VCaP (cell line): ENCODE measurements around the gene CEACAM7.
A peak's percentile ranks its signal among the peaks of the same experiment; 100 is the strongest.

Experiments used
- H3K27ac ChIP-seq: fragments of 450-650 bp; 2 replicates; pipeline ENCODE4 v1.5.1; 2017
- TF ChIP-seq, protein P1 (sequence below): fragments of 450-650 bp; conservative IDR thresholded peaks from 2 replicates; pipeline ENCODE4 v1.5.1; 2017; ENCODE audit warnings: mild to moderate bottlenecking, moderate library complexity

CEACAM7 gene

DNA sequence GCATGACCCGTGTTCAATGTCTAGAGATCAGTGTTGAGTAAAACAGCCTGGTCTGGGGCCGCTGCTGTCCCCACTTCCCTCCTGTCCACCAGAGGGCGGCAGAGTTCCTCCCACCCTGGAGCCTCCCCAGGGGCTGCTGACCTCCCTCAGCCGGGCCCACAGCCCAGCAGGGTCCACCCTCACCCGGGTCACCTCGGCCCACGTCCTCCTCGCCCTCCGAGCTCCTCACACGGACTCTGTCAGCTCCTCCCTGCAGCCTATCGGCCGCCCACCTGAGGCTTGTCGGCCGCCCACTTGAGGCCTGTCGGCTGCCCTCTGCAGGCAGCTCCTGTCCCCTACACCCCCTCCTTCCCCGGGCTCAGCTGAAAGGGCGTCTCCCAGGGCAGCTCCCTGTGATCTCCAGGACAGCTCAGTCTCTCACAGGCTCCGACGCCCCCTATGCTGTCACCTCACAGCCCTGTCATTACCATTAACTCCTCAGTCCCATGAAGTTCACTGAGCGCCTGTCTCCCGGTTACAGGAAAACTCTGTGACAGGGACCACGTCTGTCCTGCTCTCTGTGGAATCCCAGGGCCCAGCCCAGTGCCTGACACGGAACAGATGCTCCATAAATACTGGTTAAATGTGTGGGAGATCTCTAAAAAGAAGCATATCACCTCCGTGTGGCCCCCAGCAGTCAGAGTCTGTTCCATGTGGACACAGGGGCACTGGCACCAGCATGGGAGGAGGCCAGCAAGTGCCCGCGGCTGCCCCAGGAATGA, 18.9 kb upstream of the CEACAM7 start:
- peak overlapping the region; percentile 52; the same call in 1 of the 2 replicates for H3K27ac ChIP-seq
- TF ChIP-seq, protein P1, sequence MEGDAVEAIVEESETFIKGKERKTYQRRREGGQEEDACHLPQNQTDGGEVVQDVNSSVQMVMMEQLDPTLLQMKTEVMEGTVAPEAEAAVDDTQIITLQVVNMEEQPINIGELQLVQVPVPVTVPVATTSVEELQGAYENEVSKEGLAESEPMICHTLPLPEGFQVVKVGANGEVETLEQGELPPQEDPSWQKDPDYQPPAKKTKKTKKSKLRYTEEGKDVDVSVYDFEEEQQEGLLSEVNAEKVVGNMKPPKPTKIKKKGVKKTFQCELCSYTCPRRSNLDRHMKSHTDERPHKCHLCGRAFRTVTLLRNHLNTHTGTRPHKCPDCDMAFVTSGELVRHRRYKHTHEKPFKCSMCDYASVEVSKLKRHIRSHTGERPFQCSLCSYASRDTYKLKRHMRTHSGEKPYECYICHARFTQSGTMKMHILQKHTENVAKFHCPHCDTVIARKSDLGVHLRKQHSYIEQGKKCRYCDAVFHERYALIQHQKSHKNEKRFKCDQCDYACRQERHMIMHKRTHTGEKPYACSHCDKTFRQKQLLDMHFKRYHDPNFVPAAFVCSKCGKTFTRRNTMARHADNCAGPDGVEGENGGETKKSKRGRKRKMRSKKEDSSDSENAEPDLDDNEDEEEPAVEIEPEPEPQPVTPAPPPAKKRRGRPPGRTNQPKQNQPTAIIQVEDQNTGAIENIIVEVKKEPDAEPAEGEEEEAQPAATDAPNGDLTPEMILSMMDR, result peak; percentile 100

- TF ChIP-seq, protein P1, result no peak
- no peak overlapping the region for H3K27ac ChIP-seq
These were observed 17.5 kb upstream of the CEACAM7 start for GRCh38 chr19:41705393-41706174.

DNA sequence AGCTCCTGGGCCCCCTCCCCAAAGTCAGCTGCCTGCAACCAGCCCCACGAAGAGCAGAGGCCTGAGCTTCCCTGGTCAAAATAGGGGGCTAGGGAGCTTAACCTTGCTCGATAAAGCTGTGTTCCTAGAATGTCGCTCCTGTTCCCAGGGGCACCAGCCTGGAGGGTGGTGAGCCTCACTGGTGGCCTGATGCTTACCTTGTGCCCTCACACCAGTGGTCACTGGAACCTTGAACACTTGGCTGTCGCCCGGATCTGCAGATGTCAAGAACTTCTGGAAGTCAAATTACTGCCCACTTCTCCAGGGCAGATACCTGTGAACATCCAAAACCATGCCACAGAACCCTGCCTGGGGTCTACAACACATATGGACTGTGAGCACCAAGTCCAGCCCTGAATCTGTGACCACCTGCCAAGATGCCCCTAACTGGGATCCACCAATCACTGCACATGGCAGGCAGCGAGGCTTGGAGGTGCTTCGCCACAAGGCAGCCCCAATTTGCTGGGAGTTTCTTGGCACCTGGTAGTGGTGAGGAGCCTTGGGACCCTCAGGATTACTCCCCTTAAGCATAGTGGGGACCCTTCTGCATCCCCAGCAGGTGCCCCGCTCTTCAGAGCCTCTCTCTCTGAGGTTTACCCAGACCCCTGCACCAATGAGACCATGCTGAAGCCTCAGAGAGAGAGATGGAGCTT, 15.7 kb upstream of the CEACAM7 start:
- no peak overlapping the region for H3K27ac ChIP-seq
- TF ChIP-seq, protein P1, result no peak

DNA sequence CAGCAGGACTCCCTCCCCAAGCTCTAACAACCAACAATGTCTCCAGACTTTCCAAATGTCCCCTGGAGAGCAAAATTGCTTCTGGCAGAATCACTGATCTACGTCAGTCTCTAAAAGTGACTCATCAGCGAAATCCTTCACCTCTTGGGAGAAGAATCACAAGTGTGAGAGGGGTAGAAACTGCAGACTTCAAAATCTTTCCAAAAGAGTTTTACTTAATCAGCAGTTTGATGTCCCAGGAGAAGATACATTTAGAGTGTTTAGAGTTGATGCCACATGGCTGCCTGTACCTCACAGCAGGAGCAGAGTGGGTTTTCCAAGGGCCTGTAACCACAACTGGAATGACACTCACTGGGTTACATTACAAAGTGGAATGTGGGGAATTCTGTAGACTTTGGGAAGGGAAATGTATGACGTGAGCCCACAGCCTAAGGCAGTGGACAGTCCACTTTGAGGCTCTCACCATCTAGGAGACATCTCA, 14.1 kb upstream of the CEACAM7 start:
- TF ChIP-seq, protein P1, result no peak
- no peak overlapping the region for H3K27ac ChIP-seq

DNA sequence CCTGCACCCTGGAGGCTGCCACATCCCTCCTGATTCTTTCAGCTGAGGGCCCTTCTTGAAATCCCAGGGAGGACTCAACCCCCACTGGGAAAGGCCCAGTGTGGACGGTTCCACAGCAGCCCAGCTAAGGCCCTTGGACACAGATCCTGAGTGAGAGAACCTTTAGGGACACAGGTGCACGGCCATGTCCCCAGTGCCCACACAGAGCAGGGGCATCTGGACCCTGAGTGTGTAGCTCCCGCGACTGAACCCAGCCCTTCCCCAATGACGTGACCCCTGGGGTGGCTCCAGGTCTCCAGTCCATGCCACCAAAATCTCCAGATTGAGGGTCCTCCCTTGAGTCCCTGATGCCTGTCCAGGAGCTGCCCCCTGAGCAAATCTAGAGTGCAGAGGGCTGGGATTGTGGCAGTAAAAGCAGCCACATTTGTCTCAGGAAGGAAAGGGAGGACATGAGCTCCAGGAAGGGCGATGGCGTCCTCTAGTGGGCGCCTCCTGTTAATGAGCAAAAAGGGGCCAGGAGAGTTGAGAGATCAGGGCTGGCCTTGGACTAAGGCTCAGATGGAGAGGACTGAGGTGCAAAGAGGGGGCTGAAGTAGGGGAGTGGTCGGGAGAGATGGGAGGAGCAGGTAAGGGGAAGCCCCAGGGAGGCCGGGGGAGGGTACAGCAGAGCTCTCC, 13.5 kb upstream of the CEACAM7 start:
- no peak overlapping the region for H3K27ac ChIP-seq
- TF ChIP-seq, protein P1, result peak; percentile 73

DNA sequence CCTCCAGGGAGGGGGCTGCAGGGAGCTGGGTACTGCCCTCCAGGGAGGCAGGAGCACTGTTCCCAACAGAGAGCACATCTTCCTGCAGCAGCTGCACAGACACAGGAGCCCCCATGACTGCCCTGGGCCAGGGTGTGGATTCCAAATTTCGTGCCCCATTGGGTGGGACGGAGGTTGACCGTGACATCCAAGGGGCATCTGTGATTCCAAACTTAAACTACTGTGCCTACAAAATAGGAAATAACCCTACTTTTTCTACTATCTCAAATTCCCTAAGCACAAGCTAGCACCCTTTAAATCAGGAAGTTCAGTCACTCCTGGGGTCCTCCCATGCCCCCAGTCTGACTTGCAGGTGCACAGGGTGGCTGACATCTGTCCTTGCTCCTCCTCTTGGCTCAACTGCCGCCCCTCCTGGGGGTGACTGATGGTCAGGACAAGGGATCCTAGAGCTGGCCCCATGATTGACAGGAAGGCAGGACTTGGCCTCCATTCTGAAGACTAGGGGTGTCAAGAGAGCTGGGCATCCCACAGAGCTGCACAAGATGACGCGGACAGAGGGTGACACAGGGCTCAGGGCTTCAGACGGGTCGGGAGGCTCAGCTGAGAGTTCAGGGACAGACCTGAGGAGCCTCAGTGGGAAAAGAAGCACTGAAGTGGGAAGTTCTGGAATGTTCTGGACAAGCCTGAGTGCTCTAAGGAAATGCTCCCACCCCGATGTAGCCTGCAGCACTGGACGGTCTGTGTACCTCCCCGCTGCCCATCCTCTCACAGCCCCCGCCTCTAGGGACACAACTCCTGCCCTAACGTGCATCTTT, 12.5 kb upstream of the CEACAM7 start:
- TF ChIP-seq, protein P1, result no peak
- H3K27ac ChIP-seq, result no peak overlapping the region
